Measurements from ENCODE around the gene BMP6. TPM values are rescaled to one million over a fixed set of nuclear protein-coding genes. Genes with fewer than 3 reads are reported as not detected.

BMP6 gene
- total and polyA plus RNA-seq, 2 experiments from 2014 or later: 0.84 to 2.8 TPM

GRCh38 chr6:7794509-7794908, 68.6 kb downstream of the BMP6 start:
- H3K79me2 ChIP-seq (replicated peaks; ENCODE audit: insufficient read depth): no peaks in the 10 kb centered on the region
- H3K27ac ChIP-seq (ENCODE audit: low read depth): no peak overlapping the region
- no peaks in the 10 kb centered on the region for H3K27me3 ChIP-seq (ENCODE audit: insufficient read depth)
- no peak overlapping the region for H3K27ac Mint-ChIP-seq
- no peaks in the 10 kb centered on the region for H3K36me3 Mint-ChIP-seq (ENCODE audit: low read depth)
- no peak overlapping the region for H3K4me3 Mint-ChIP-seq
- TF ChIP-seq CREB1 (CRISPR knock-in tag; IDR thresholded peaks at IDR 0.05; ENCODE audit: low read depth) (no peak), NANOG (IDR thresholded peaks at IDR 0.05; ENCODE audit: borderline replicate concordance) (no peak), ETS1 (IDR thresholded peaks at IDR 0.05) (no peak), ZNF114 (CRISPR knock-in tag; IDR thresholded peaks at IDR 0.05) (no peak), POLR2AphosphoS5 (IDR thresholded peaks at IDR 0.05; ENCODE audit: low read depth) (no peak), ZNF331 (CRISPR knock-in tag; IDR thresholded peaks at IDR 0.05; ENCODE audit: low read depth) (no peak), EZH2phosphoT487 (IDR thresholded peaks at IDR 0.05; ENCODE audit: unreplicated experiment) (no peak), STAT1 (IDR thresholded peaks at IDR 0.05; ENCODE audit: unreplicated experiment) (no peak)
- no peak for DNase-seq (ENCODE audit: low spot score)
- H3K9me2 ChIP-seq (ENCODE audit: insufficient read depth): peaks cover 7% of the 10 kb centered on the region
- no peak overlapping the region for H3K4me3 ChIP-seq
- H2AFZ ChIP-seq: no peak overlapping the region
- H3K4me1 ChIP-seq (ENCODE audit: insufficient read depth): no peaks in the 10 kb centered on the region
- no peaks in the 10 kb centered on the region for H3K4me1 Mint-ChIP-seq
- H4K20me1 ChIP-seq (replicated peaks; ENCODE audit: insufficient read depth): no peaks in the 10 kb centered on the region
- no peak overlapping the region for H3K4me2 ChIP-seq
- ATAC-seq: no peak
- no peaks in the 10 kb centered on the region for H3K9me3 Mint-ChIP-seq
- H3K36me3 ChIP-seq (ENCODE audit: insufficient read depth): no peaks in the 10 kb centered on the region
- H3F3A ChIP-seq (replicated peaks; ENCODE audit: low read depth): no peaks in the 10 kb centered on the region
- peaks cover 2% of the 10 kb centered on the region for H3K27me3 Mint-ChIP-seq (ENCODE audit: insufficient read depth, low read depth, poor library complexity)

DNA sequence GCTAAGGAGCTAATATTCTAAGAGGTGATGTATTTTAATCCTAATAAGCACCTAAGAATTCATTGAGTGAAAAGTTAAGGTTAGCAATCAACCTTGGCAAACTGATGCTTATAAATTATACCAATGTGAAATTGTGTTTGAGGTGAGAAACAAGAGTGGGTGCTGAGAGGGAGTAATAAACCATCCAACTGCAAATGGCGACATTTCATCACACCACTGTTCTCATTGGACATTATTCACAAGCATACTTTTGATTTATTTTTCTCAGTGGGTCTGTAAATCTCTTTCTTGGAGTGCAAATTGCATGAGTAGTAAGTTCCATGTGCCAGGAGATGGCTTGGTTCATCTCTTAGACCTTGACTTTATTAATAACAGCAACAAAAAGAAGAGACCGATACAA, 71.5 kb downstream of the BMP6 start:
- Histone ChIP-seq H3K79me2 (replicated peaks; ENCODE audit: insufficient read depth) (no peaks in the 10 kb centered on the region), H3K36me3 (ENCODE audit: insufficient read depth) (no peaks in the 10 kb centered on the region), H4K20me1 (replicated peaks; ENCODE audit: insufficient read depth) (no peaks in the 10 kb centered on the region), H3K4me3 (no peak overlapping the region), H3K4me2 (no peak overlapping the region), H3K27me3 (ENCODE audit: insufficient read depth) (no peaks in the 10 kb centered on the region), H3K9me2 (ENCODE audit: insufficient read depth) (peaks cover 7% of the 10 kb centered on the region), H3K27ac (ENCODE audit: low read depth) (no peak overlapping the region), H2AFZ (no peak overlapping the region), H3F3A (replicated peaks; ENCODE audit: low read depth) (no peaks in the 10 kb centered on the region), H3K4me1 (ENCODE audit: insufficient read depth) (no peaks in the 10 kb centered on the region)
- H3K36me3 Mint-ChIP-seq (ENCODE audit: low read depth): no peaks in the 10 kb centered on the region
- H3K27ac Mint-ChIP-seq: no peak overlapping the region
- ATAC-seq (no peak), DNase-seq (ENCODE audit: low spot score) (no peak)
- no peaks in the 10 kb centered on the region for H3K4me1 Mint-ChIP-seq
- H3K4me3 Mint-ChIP-seq: no peak overlapping the region
- peaks cover 2% of the 10 kb centered on the region for H3K27me3 Mint-ChIP-seq (ENCODE audit: insufficient read depth, low read depth, poor library complexity)
- no peaks in the 10 kb centered on the region for H3K9me3 Mint-ChIP-seq
- TF ChIP-seq POLR2AphosphoS5 (IDR thresholded peaks at IDR 0.05; ENCODE audit: low read depth): no peak
- no peak for TF ChIP-seq NANOG (IDR thresholded peaks at IDR 0.05; ENCODE audit: borderline replicate concordance)
- TF ChIP-seq, protein P1, sequence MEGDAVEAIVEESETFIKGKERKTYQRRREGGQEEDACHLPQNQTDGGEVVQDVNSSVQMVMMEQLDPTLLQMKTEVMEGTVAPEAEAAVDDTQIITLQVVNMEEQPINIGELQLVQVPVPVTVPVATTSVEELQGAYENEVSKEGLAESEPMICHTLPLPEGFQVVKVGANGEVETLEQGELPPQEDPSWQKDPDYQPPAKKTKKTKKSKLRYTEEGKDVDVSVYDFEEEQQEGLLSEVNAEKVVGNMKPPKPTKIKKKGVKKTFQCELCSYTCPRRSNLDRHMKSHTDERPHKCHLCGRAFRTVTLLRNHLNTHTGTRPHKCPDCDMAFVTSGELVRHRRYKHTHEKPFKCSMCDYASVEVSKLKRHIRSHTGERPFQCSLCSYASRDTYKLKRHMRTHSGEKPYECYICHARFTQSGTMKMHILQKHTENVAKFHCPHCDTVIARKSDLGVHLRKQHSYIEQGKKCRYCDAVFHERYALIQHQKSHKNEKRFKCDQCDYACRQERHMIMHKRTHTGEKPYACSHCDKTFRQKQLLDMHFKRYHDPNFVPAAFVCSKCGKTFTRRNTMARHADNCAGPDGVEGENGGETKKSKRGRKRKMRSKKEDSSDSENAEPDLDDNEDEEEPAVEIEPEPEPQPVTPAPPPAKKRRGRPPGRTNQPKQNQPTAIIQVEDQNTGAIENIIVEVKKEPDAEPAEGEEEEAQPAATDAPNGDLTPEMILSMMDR (conservative IDR thresholded peaks at IDR 0.05; ENCODE audit: low read depth in 2 of 2): no peak
- TF ChIP-seq EZH2 (IDR thresholded peaks at IDR 0.05; ENCODE audit: low read depth, unreplicated experiment): no peak
- TF ChIP-seq ETS1 (IDR thresholded peaks at IDR 0.05): no peak
- no peak for TF ChIP-seq ZNF114 (CRISPR knock-in tag; IDR thresholded peaks at IDR 0.05)
- no peak for TF ChIP-seq EZH2phosphoT487 (IDR thresholded peaks at IDR 0.05; ENCODE audit: unreplicated experiment)
- TF ChIP-seq JUNB (IDR thresholded peaks at IDR 0.05; ENCODE audit: unreplicated experiment): no peak
- TF ChIP-seq ZNF462 (CRISPR knock-in tag; IDR thresholded peaks at IDR 0.05): no peak
